Liver (tissue), 9 donors: Measurements from ENCODE around the gene PPFIBP2. TPM values are rescaled to one million over a fixed set of nuclear protein-coding genes. Genes with fewer than 3 reads are reported as not detected.

Experiments used
- DNase-seq: peaks from one replicate; pipeline ENCODE4 v3.0.0-alpha.2; 2017; ENCODE audit warnings: low spot score
- H3K27ac ChIP-seq, 2 donors: one replicate each; pipeline ENCODE4 v1.7.0; 2013; ENCODE audit warnings: inconsistent platforms in 2 of 2, low read length in 2 of 2, control low read depth in 1 of 2, low read depth in 1 of 2, mild to moderate bottlenecking in 1 of 2
- H3K27me3 ChIP-seq, 4 donors: one replicate each; pipeline versions ENCODE4 v1.6.1 to v1.7.0; 2013; ENCODE audit warnings: low read length in 3 of 4, inconsistent platforms in 1 of 4, mild to moderate bottlenecking in 1 of 4, moderate library complexity in 1 of 4; ENCODE audit not compliant: control insufficient read depth in 4 of 4, insufficient read depth in 4 of 4
- H3K36me3 ChIP-seq, 4 donors: one replicate each; pipeline versions ENCODE4 v1.6.1 to v1.7.0; 2013; ENCODE audit warnings: low read length in 3 of 4, mild to moderate bottlenecking in 3 of 4, low read depth in 1 of 4, moderate library complexity in 1 of 4; ENCODE audit not compliant: control insufficient read depth in 4 of 4, insufficient read depth in 3 of 4
- H3K4me1 ChIP-seq, 4 donors: one replicate each; pipeline versions ENCODE4 v1.6.1 to v1.7.0; 2013; ENCODE audit warnings: low read length in 3 of 4, mild to moderate bottlenecking in 3 of 4, moderate library complexity in 1 of 4; ENCODE audit not compliant: control insufficient read depth in 4 of 4, insufficient read depth in 4 of 4
- H3K4me3 ChIP-seq, 3 donors: one replicate each; pipeline versions ENCODE4 v1.6.1 to v1.7.0; 2013; ENCODE audit warnings: low read length in 3 of 3, control low read depth in 1 of 3, low read depth in 1 of 3, mild to moderate bottlenecking in 1 of 3
- H3K9ac ChIP-seq, 2 donors: one replicate each; pipeline ENCODE4 v1.7.0; 2013; ENCODE audit warnings: low read length in 2 of 2, mild to moderate bottlenecking in 2 of 2, moderate library complexity in 2 of 2, control low read depth in 1 of 2, low read depth in 1 of 2
- H3K9me3 ChIP-seq, 4 donors: one replicate each; pipeline versions ENCODE4 v1.6.1 to v1.7.0; 2013; ENCODE audit warnings: low read length in 3 of 4; ENCODE audit not compliant: control insufficient read depth in 4 of 4
- CTCF ChIP-seq: fragments of 150-350 bp; IDR thresholded peaks from 2 replicates; pipeline ENCODE4 v1.5.1; 2017; ENCODE audit warnings: improper control_type of control experiment, low read depth, low read length; ENCODE audit not compliant: missing input control
- EGR1 ChIP-seq, 2 donors: IDR thresholded peaks; 2 replicates each; pipeline ENCODE4 v1.6.1; 2016 to 2018; ENCODE audit warnings: antibody characterized with exemption in 2 of 2, low read depth in 2 of 2
- FOXA1 ChIP-seq: IDR thresholded peaks from 2 replicates; pipeline ENCODE4 v1.6.1; 2016; ENCODE audit warnings: antibody characterized with exemption
- FOXA2 ChIP-seq: IDR thresholded peaks from 2 replicates; pipeline ENCODE4 v1.6.1; 2016; ENCODE audit warnings: antibody characterized with exemption
- GABPA ChIP-seq, 2 donors: IDR thresholded peaks in 1 of 2; conservative IDR thresholded peaks in 1 of 2; 2 replicates each; pipeline ENCODE4 v1.6.1; 2016; ENCODE audit warnings: antibody characterized with exemption in 2 of 2, mild to moderate bottlenecking in 1 of 2, moderate library complexity in 1 of 2
- HNF4A ChIP-seq, 2 donors: conservative IDR thresholded peaks; 2 replicates each; pipeline ENCODE4 v1.6.1; 2016; ENCODE audit warnings: antibody characterized with exemption in 2 of 2, mild to moderate bottlenecking in 2 of 2
- HNF4G ChIP-seq: IDR thresholded peaks from 2 replicates; pipeline ENCODE4 v1.6.1; 2016; ENCODE audit warnings: antibody characterized with exemption
- NR2F2 ChIP-seq: IDR thresholded peaks from 2 replicates; pipeline ENCODE4 v1.6.1; 2016; ENCODE audit warnings: antibody characterized with exemption
- RAD21 ChIP-seq, 2 donors: IDR thresholded peaks; 2 replicates each; pipeline ENCODE4 v1.6.1; 2016; ENCODE audit warnings: antibody characterized with exemption in 2 of 2, mild to moderate bottlenecking in 2 of 2
- RXRA ChIP-seq, 2 donors: IDR thresholded peaks; 2 replicates each; pipeline ENCODE4 v1.6.1; 2017 to 2018; ENCODE audit warnings: antibody characterized with exemption in 2 of 2, mild to moderate bottlenecking in 1 of 2
- SP1 ChIP-seq: IDR thresholded peaks from 2 replicates; pipeline ENCODE4 v1.6.1; 2018; ENCODE audit warnings: antibody characterized with exemption, mild to moderate bottlenecking
- TAF1 ChIP-seq: conservative IDR thresholded peaks from 2 replicates; pipeline ENCODE4 v1.6.1; 2016; ENCODE audit warnings: antibody characterized with exemption, mild to moderate bottlenecking
- WGBS: extraction: QIAGEN DNeasy Blood & Tissue Kit; methylation state at CpG from one replicate; pipeline ENCODE4 v1.1.7; 2013; 5-methylcytosine and 5-hydroxymethylcytosine counted together
- polyA plus RNA-seq, 2 donors: library from polyadenylated mRNA; stranded (reverse) in 1 of 2; unstranded in 1 of 2; fragments of 200-250 nt in 1 of 2; fragments of >200 nt in 1 of 2; fragmentation: Nextera tagmentation in 1 of 2; extraction: Ambion mirVana in 1 of 2; gene quantifications; one replicate each; pipeline versions ENCODE4 v1.2.1 to v1.2.3, GENCODE V29; 2013 to 2015
- total RNA-seq, 2 donors: library from RNA; depleted of rRNA; stranded (reverse); fragments of >200 nt; gene quantifications; one replicate each; pipeline ENCODE4 v1.2.3, GENCODE V29; 2014
- TF ChIP-seq, protein P1 (sequence below): IDR thresholded peaks from 2 replicates; pipeline ENCODE4 v1.6.1; 2016; ENCODE audit warnings: antibody characterized with exemption
- TF ChIP-seq, protein P2 (sequence below): IDR thresholded peaks from 2 replicates; pipeline ENCODE4 v1.6.1; 2016; ENCODE audit warnings: antibody characterized with exemption
- TF ChIP-seq, protein P3 (sequence below): IDR thresholded peaks from 2 replicates; pipeline ENCODE4 v1.6.1; 2016; ENCODE audit warnings: antibody characterized with exemption, mild to moderate bottlenecking
- TF ChIP-seq, protein P4 (sequence below): IDR thresholded peaks from 2 replicates; pipeline ENCODE4 v1.6.1; 2016; ENCODE audit warnings: antibody characterized with exemption
- donor health status: healthy.
- donor health status: healthy.
- donor health status: healthy.
- donor health status: healthy.
- donor health status: healthy.

The PPFIBP2 gene
- total and polyA plus RNA-seq, 4 donors = 19.6 to 80.0 (median 23.2) TPM

DNA sequence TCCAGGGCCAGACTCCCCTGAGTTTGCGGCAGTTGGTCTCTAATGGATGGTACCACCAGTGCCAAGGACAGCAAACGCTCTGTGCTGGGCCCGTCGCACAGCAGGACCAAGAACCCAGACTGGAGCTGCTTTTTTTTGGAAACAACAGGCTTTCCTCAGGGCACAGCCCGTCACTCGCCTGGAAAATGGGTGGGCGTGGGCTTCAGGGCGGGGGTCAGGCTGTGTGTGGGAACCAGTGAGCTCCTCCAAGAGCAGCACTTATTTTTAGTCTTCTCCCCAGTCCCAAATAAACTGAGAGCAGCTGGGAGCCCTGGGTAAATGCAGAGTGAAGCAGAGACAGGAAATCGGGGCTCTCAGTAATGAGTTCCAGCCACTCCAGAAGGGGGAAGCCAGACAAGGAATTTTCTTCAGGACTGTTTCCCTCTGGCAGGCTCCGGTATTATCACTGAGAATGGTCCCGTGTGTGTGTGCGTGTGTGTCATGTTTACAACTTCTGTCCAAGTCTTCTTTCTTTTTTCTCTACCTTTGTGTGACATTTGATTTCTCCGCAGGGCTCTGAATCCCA is 63.0 kb downstream of the PPFIBP2 start:
- 55% methylated on average over 13 of the region's 13 CpGs for WGBS
- H3K27me3 ChIP-seq = no peaks in the 10 kb centered on the region
- H3K27ac ChIP-seq = peak overlapping the region; percentile 81 to 92
- TF ChIP-seq GABPA (IDR thresholded peaks at IDR 0.05 in 1 of 2, conservative IDR thresholded peaks at IDR 0.05 in 1 of 2) (no peak), HNF4A (conservative IDR thresholded peaks at IDR 0.05) (no peak), FOXA1 (no peak), SP1 (no peak), RXRA (IDR thresholded peaks at IDR 0.05) (no peak), HNF4G (no peak), TAF1 (no peak), NR2F2 (no peak), RAD21 (IDR thresholded peaks at IDR 0.05) (no peak), EGR1 (IDR thresholded peaks at IDR 0.05; ENCODE audit: low read depth in 2 of 2) (no peak), FOXA2 (no peak), CTCF (no peak)
- TF ChIP-seq, protein P1, sequence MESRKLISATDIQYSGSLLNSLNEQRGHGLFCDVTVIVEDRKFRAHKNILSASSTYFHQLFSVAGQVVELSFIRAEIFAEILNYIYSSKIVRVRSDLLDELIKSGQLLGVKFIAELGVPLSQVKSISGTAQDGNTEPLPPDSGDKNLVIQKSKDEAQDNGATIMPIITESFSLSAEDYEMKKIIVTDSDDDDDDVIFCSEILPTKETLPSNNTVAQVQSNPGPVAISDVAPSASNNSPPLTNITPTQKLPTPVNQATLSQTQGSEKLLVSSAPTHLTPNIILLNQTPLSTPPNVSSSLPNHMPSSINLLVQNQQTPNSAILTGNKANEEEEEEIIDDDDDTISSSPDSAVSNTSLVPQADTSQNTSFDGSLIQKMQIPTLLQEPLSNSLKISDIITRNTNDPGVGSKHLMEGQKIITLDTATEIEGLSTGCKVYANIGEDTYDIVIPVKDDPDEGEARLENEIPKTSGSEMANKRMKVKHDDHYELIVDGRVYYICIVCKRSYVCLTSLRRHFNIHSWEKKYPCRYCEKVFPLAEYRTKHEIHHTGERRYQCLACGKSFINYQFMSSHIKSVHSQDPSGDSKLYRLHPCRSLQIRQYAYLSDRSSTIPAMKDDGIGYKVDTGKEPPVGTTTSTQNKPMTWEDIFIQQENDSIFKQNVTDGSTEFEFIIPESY = no peak
- TF ChIP-seq, protein P2, sequence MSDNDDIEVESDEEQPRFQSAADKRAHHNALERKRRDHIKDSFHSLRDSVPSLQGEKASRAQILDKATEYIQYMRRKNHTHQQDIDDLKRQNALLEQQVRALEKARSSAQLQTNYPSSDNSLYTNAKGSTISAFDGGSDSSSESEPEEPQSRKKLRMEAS = no peak
- TF ChIP-seq, protein P3, sequence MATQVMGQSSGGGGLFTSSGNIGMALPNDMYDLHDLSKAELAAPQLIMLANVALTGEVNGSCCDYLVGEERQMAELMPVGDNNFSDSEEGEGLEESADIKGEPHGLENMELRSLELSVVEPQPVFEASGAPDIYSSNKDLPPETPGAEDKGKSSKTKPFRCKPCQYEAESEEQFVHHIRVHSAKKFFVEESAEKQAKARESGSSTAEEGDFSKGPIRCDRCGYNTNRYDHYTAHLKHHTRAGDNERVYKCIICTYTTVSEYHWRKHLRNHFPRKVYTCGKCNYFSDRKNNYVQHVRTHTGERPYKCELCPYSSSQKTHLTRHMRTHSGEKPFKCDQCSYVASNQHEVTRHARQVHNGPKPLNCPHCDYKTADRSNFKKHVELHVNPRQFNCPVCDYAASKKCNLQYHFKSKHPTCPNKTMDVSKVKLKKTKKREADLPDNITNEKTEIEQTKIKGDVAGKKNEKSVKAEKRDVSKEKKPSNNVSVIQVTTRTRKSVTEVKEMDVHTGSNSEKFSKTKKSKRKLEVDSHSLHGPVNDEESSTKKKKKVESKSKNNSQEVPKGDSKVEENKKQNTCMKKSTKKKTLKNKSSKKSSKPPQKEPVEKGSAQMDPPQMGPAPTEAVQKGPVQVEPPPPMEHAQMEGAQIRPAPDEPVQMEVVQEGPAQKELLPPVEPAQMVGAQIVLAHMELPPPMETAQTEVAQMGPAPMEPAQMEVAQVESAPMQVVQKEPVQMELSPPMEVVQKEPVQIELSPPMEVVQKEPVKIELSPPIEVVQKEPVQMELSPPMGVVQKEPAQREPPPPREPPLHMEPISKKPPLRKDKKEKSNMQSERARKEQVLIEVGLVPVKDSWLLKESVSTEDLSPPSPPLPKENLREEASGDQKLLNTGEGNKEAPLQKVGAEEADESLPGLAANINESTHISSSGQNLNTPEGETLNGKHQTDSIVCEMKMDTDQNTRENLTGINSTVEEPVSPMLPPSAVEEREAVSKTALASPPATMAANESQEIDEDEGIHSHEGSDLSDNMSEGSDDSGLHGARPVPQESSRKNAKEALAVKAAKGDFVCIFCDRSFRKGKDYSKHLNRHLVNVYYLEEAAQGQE = no peak
- TF ChIP-seq, protein P4, sequence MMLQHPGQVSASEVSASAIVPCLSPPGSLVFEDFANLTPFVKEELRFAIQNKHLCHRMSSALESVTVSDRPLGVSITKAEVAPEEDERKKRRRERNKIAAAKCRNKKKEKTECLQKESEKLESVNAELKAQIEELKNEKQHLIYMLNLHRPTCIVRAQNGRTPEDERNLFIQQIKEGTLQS = no peak
- H3K9me3 ChIP-seq = no peaks in the 10 kb centered on the region
- peak overlapping the region in 2 of 3 donors; percentile 3 to 45 for H3K4me3 ChIP-seq
- peaks cover 23 to 71% (median 51%) of the 10 kb centered on the region in 4 donors for H3K4me1 ChIP-seq
- H3K9ac ChIP-seq = peak overlapping the region; percentile 19 to 45
- H3K36me3 ChIP-seq = no peaks in the 10 kb centered on the region
- DNase-seq = no peak
